Gastrocnemius medialis (tissue), 4 donors: ENCODE data around the gene PEAK1.

Experiments used
- CTCF ChIP-seq, 5 experiments: fragments of 450-650 bp in 3 of 5; fragments of 200-600 bp in 2 of 5; sonication (generic) in 2 of 5; IDR thresholded peaks in 4 of 5; conservative IDR thresholded peaks in 1 of 5; 1 replicate in 4 of 5; 2 replicates in 1 of 5; pipeline ENCODE4 v1.5.1; 2016 to 2019; ENCODE audit warnings: antibody characterized with exemption in 5 of 5, mild to moderate bottlenecking in 3 of 5, moderate library complexity in 3 of 5
- POLR2A ChIP-seq, 2 donors: fragments of 450-650 bp; IDR thresholded peaks; one replicate each; pipeline ENCODE4 v1.6.1; 2017; ENCODE audit warnings: antibody characterized with exemption in 2 of 2, mild to moderate bottlenecking in 2 of 2, moderate library complexity in 2 of 2

- no peak for TF ChIP-seq CTCF (IDR thresholded peaks at IDR 0.05 in 4 of 5, conservative IDR thresholded peaks at IDR 0.05 in 1 of 5)
- no peak for TF ChIP-seq POLR2A (IDR thresholded peaks at IDR 0.05)
Observed at GRCh38 chr15:77063249-77063648, 356.7 kb downstream of the PEAK1 start.
